Sigmoid colon (tissue), 7 donors: Measurements from ENCODE around the gene G3BP2. TPM values are rescaled to one million over a fixed set of nuclear protein-coding genes. Genes with fewer than 3 reads are reported as not detected.

Experiments
- DNase-seq: peaks from one replicate; pipeline ENCODE4 v3.0.0-alpha.2; 2019
- H3K27ac ChIP-seq, 4 donors: fragments of 200-600 bp; sonication (generic); one replicate each; pipeline ENCODE4 v1.5.1; 2016 to 2019; ENCODE audit warnings: mild to moderate bottlenecking in 1 of 4
- H3K27me3 ChIP-seq, 3 donors: fragments of 200-600 bp; sonication (generic); one replicate each; pipeline ENCODE4 v1.5.1; 2019; ENCODE audit warnings: mild to moderate bottlenecking in 1 of 3
- H3K36me3 ChIP-seq, 4 donors: fragments of 200-600 bp; sonication (generic); one replicate each; pipeline ENCODE4 v1.5.1; 2016 to 2019
- H3K4me1 ChIP-seq, 4 donors: fragments of 200-600 bp; sonication (generic); one replicate each; pipeline ENCODE4 v1.5.1; 2017 to 2019
- H3K4me3 ChIP-seq, 4 donors: fragments of 200-600 bp; sonication (generic); one replicate each; pipeline ENCODE4 v1.5.1; 2017 to 2019; ENCODE audit warnings: mild to moderate bottlenecking in 2 of 4, moderate library complexity in 1 of 4
- H3K9me3 ChIP-seq, 4 donors: fragments of 200-600 bp in 3 of 4; sonication (generic) in 3 of 4; one replicate each; pipeline versions ENCODE4 v1.5.1 to v1.6.1; 2013 to 2019
- EP300 ChIP-seq, 4 donors: sonication (generic); formaldehyde crosslinking; IDR thresholded peaks; one replicate each; pipeline ENCODE4 v1.6.1; 2017; ENCODE audit warnings: antibody characterized with exemption in 4 of 4
- POLR2A ChIP-seq, 2 donors: fragments of 450-650 bp; IDR thresholded peaks; one replicate each; pipeline ENCODE4 v1.6.1; 2016; ENCODE audit warnings: antibody characterized with exemption in 2 of 2, mild to moderate bottlenecking in 2 of 2, moderate library complexity in 2 of 2
- POLR2AphosphoS5 ChIP-seq, 4 donors: sonication (generic); formaldehyde crosslinking; IDR thresholded peaks; one replicate each; pipeline ENCODE4 v1.6.1; 2017; ENCODE audit warnings: antibody characterized with exemption in 4 of 4
- WGBS, 2 donors: extraction: QIAGEN DNeasy Blood & Tissue Kit; methylation state at CpG; one replicate each; pipeline ENCODE4 v1.1.7; 2013; 5-methylcytosine and 5-hydroxymethylcytosine counted together
- intact Hi-C: fragments of 100-400 bp; cut with DNase I; formaldehyde crosslinking; loops from one replicate; pipeline ENCODE4 v1.15.1; 2023
- polyA plus RNA-seq, 3 donors: library from polyadenylated mRNA; stranded (reverse); fragments of 200-250 nt; gene quantifications; one replicate each; pipeline ENCODE4 v1.2.3, GENCODE V29; 2013
- total RNA-seq, 4 donors: library from RNA; depleted of rRNA; stranded (reverse); fragments of >200 nt; gene quantifications; one replicate each; pipeline ENCODE4 v1.1.0, GENCODE V29; 2016
- TF ChIP-seq, protein P1 (sequence below), 4 experiments: fragments of 450-650 bp in 3 of 4; fragments of 200-600 bp in 1 of 4; IDR thresholded peaks; one replicate each; pipeline ENCODE4 v1.5.1; 2016 to 2019; ENCODE audit warnings: antibody characterized with exemption in 4 of 4, mild to moderate bottlenecking in 3 of 4, moderate library complexity in 2 of 4
- donor health status: healthy with polysubstance abuse.
- donor health status: Bipolar disorder and iron deficiency.
- donor health status: healthy.

Gene G3BP2
- total and polyA plus RNA-seq, 7 donors, result 60.7 to 141 (median 102) TPM

DNA sequence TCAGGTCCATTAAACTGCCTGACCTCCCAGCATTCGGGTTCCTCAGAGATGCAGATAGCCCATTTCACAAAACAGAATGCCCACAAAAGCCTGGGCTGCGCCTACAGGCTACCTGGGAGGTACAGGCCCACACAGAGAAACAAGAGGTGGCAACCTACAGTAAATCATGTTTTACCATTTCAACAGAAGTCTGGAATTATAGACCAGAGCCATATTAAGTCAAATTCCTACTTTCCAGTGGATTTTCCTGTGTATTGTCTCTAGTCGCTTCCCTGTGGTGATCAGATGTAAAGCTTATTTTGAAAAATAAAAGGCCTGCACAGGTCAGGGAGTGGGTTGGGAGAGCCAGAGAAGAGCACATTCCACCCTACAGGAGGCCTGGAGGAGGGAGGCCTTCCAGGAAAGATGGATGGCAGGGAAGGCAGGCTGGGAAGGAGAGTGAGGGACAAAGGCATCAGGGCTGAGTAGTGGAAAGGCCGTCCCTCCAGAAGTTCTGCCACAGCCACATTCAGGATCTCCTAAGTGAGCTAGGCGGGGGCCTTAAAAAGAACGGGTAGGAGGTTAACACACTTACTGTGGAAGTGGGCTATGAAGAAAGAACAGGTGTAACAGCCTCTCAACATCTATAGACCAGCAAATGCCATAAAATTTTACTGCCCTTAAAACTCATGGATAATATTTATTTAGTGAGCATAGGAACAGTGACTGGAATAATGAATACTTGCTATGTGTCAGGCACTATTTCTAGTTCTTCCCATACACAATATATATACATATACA, 32.2 kb upstream of the G3BP2 start:
- H3K4me3 ChIP-seq, result no peak overlapping the region
- H3K36me3 ChIP-seq, result no peaks in the 10 kb centered on the region
- intact Hi-C loops, result no loop called here
- H3K4me1 ChIP-seq, result peaks cover 0 to 9% (median 3%) of the 10 kb centered on the region in 4 donors
- no peak for TF ChIP-seq POLR2AphosphoS5 (IDR thresholded peaks at IDR 0.05)
- TF ChIP-seq EP300 (IDR thresholded peaks at IDR 0.05), result no peak
- TF ChIP-seq, protein P1, sequence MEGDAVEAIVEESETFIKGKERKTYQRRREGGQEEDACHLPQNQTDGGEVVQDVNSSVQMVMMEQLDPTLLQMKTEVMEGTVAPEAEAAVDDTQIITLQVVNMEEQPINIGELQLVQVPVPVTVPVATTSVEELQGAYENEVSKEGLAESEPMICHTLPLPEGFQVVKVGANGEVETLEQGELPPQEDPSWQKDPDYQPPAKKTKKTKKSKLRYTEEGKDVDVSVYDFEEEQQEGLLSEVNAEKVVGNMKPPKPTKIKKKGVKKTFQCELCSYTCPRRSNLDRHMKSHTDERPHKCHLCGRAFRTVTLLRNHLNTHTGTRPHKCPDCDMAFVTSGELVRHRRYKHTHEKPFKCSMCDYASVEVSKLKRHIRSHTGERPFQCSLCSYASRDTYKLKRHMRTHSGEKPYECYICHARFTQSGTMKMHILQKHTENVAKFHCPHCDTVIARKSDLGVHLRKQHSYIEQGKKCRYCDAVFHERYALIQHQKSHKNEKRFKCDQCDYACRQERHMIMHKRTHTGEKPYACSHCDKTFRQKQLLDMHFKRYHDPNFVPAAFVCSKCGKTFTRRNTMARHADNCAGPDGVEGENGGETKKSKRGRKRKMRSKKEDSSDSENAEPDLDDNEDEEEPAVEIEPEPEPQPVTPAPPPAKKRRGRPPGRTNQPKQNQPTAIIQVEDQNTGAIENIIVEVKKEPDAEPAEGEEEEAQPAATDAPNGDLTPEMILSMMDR (IDR thresholded peaks at IDR 0.05), result no peak
- TF ChIP-seq POLR2A (IDR thresholded peaks at IDR 0.05), result no peak
- no peaks in the 10 kb centered on the region for H3K9me3 ChIP-seq
- 56 to 79% methylated on average over 6 of the region's 6 CpGs for WGBS, 2 donors
- DNase-seq, result no peak
- no peaks in the 10 kb centered on the region for H3K27me3 ChIP-seq
- H3K27ac ChIP-seq, result no peak overlapping the region

DNA sequence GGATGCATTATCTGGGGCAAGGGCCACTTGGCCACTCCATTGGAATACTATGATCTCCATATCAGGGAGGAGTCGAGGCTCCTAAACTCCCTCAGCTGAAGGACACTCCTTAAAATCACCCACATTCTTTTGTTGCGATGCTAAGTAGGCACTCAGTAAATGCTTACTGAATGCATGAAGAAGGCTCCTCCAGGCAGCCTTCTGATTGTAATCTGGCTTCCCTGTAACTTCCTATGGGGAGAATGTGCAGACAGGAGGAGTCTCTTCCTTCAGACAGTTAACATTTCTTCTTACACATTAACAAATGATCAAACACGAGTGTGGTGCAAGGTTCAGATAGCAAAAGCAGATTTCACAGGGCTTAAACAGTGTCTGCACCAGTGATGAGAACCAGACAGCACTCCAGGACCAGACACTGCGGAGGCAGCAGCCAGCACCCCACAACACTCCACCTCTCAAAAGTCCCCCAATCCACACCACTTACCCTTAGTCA, 29.8 kb upstream of the G3BP2 start:
- Histone ChIP-seq H3K4me1 (peaks cover 0 to 9% (median 3%) of the 10 kb centered on the region in 4 donors), H3K27me3 (no peaks in the 10 kb centered on the region), H3K27ac (peak overlapping the region in 2 of 4 donors; percentile 11 to 22), H3K4me3 (no peak overlapping the region), H3K9me3 (no peaks in the 10 kb centered on the region), H3K36me3 (no peaks in the 10 kb centered on the region)
- TF ChIP-seq POLR2A (IDR thresholded peaks at IDR 0.05) (no peak), EP300 (IDR thresholded peaks at IDR 0.05) (no peak), POLR2AphosphoS5 (IDR thresholded peaks at IDR 0.05) (no peak)
- TF ChIP-seq, protein P1 (IDR thresholded peaks at IDR 0.05), result no peak
- 19 to 67% methylated on average over 4 of the region's 4 CpGs for WGBS, 2 donors
- no peak for DNase-seq
- intact Hi-C loops, result no loop called here

DNA sequence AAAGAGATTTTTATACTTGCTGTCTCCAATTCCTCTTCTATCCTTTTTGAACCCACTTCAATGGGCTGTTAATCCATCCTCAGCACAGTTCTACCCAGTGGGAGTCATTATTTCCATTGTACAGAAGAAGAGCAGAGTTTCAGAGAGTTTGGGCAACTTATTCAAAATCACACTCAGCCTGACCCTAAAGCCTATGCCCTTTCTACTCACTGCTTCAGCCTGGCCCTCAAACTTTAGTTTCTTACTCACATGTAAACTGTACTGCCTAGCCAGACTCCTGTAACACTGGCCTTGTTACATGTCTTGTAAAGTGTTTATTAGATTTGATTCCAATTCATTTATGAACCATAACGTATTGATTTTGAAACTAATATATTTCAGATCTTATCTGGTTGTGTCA, 26.1 kb upstream of the G3BP2 start:
- TF ChIP-seq POLR2A (IDR thresholded peaks at IDR 0.05) (no peak), POLR2AphosphoS5 (IDR thresholded peaks at IDR 0.05) (no peak), EP300 (IDR thresholded peaks at IDR 0.05) (no peak)
- TF ChIP-seq, protein P1 (IDR thresholded peaks at IDR 0.05), result no peak
- Histone ChIP-seq H3K9me3 (no peaks in the 10 kb centered on the region), H3K4me1 (peaks cover 0 to 18% (median 9%) of the 10 kb centered on the region in 4 donors), H3K4me3 (no peak overlapping the region), H3K27ac (no peak overlapping the region), H3K36me3 (no peaks in the 10 kb centered on the region), H3K27me3 (no peaks in the 10 kb centered on the region)
- intact Hi-C loops, result no loop called here
- no peak for DNase-seq
- WGBS, 2 donors, result 0% methylated on average over 1 of the region's 1 CpG

DNA sequence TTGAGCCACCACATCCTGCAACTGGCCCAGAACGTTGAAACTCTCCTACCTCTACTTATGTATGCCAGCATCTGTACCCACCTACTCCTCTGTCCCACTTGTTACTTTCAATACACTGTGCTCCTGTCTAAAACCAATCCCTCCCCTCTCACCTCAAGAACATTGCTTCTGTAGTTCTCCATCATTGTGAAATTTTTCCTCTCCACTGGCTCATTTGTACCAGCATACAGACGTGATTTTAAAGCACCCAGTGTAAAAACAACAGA, 25.7 kb upstream of the G3BP2 start:
- Histone ChIP-seq H3K4me1 (peaks cover 0 to 18% (median 9%) of the 10 kb centered on the region in 4 donors), H3K4me3 (no peak overlapping the region), H3K36me3 (no peaks in the 10 kb centered on the region), H3K27ac (no peak overlapping the region), H3K27me3 (no peaks in the 10 kb centered on the region), H3K9me3 (no peaks in the 10 kb centered on the region)
- intact Hi-C loops, result no loop called here
- TF ChIP-seq, protein P1 (IDR thresholded peaks at IDR 0.05), result no peak
- TF ChIP-seq POLR2AphosphoS5 (IDR thresholded peaks at IDR 0.05), result no peak
- TF ChIP-seq POLR2A (IDR thresholded peaks at IDR 0.05), result no peak
- TF ChIP-seq EP300 (IDR thresholded peaks at IDR 0.05), result no peak
- no peak for DNase-seq
- 53 to 77% methylated on average over 2 of the region's 2 CpGs for WGBS, 2 donors
